NB4 (cell line): ENCODE measurements around the gene TIMM10.

Experiments
- POLR2A ChIP-seq: IDR thresholded peaks from 2 replicates; pipeline ENCODE4 v1.6.1; 2011; ENCODE audit warnings: mild to moderate bottlenecking; ENCODE audit not compliant: insufficient read length; ENCODE audit errors: extremely low read depth
- TF ChIP-seq, protein P1 (sequence below): IDR thresholded peaks from one replicate; pipeline ENCODE4 v1.5.1; 2012; ENCODE audit warnings: low read depth, low read length

- TF ChIP-seq, protein P1, sequence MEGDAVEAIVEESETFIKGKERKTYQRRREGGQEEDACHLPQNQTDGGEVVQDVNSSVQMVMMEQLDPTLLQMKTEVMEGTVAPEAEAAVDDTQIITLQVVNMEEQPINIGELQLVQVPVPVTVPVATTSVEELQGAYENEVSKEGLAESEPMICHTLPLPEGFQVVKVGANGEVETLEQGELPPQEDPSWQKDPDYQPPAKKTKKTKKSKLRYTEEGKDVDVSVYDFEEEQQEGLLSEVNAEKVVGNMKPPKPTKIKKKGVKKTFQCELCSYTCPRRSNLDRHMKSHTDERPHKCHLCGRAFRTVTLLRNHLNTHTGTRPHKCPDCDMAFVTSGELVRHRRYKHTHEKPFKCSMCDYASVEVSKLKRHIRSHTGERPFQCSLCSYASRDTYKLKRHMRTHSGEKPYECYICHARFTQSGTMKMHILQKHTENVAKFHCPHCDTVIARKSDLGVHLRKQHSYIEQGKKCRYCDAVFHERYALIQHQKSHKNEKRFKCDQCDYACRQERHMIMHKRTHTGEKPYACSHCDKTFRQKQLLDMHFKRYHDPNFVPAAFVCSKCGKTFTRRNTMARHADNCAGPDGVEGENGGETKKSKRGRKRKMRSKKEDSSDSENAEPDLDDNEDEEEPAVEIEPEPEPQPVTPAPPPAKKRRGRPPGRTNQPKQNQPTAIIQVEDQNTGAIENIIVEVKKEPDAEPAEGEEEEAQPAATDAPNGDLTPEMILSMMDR, result no peak
- no peak for TF ChIP-seq POLR2A
Observed at GRCh38 chr11:57545883-57546282, 15.3 kb upstream of the TIMM10 start.
